Dedifferentiated amniotic fluid mesenchymal stem cell (primary cell): Measurements from ENCODE around the gene SAPCD1.
"Not testable (repeated sequence)": the region's sequence is repeated elsewhere in the genome, so short reads cannot be mapped to it uniquely, and the experiment has no call there.

Experiments used
- DNase-seq: peaks from one replicate; pipeline ENCODE4 v3.0.0-alpha.2; 2016; ENCODE audit errors: extremely low spot score

SAPCD1 gene

DNA sequence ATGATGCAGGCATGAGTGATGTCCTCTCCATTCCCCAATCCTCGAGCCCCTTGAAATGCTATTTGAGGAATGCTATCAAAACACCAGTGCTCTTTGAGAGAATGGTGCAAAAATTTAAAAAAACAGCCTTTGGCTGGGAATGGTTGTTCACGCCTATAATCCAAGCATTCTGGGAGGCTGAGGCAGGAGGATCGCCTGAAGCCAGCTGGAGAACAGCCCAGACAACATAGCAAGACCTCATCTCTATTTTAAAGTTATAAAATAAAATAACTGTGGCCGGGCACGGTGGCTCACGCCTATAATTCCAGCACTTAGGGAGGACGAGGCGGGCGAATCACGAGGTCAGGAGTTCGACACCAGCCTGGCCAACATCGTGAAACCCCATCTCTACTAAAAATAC lies 37.3 kb downstream of the SAPCD1 start:
- no peak for DNase-seq

DNA sequence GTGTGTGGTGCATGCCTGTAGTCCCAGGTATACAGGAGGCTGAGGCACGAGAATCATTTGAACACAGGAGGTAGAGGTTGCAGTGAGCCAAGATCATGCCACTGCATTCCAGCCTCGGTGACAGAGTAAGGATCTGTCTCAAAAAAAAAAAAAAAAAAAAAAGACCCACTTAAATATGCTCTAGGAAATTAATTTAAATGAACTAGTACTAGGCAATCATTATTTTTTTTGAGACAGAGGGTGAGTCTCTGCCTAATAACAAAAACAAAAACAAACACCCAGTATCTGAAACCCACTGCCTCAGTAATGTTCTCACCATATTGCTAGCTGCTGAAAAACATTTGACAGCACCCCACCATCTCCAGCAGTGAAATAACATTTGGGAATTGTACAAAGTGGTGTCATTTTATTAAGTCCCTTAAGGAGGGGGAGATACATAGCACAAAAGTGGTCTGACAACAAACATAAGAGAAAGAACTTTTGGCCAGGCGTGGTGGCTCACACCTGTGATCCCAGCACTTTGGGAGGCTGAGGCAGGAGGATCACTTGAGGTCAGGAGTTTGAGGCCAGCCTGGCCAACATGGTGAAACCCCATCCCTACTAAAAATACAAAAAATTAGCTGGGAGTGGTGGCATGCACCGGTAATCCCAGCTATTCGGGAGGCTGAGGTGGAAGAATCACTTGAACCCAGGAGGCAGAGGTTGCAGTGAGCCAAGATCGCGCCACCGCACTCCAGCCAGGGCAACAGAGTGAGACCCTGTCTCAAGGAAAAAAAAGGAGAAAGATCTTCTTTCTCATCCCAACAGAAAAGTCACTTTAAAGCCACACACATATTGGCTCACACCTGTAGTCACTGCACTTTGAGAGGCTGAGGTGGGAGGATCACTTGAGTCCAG lies 38.8 kb downstream of the SAPCD1 start:
- not testable (repeated sequence) for DNase-seq

DNA sequence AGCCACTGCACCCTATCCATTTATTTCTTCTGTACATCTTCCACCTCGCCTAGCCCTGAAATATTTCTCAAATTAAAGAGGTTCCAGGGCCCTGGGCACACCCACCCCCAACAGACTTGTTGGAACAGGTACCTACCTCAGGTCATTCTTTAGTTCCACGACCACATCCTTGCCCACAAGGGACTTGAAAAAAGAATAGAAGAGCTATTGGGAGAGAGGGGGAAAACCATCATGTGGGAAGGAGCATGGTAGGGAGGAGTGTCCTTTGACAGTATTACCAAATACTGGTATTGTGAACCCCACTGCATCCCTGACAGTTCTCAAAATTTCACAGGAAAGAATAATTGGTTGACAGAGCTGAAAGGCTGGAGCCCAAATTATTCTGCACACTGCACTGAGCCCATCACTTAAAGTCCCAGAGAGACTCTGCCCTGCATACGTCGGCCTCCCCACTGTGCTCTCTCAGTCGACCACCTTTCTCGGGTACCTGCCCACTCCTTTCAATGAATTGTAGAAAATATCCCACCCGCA lies 43.5 kb downstream of the SAPCD1 start:
- no peak for DNase-seq

DNA sequence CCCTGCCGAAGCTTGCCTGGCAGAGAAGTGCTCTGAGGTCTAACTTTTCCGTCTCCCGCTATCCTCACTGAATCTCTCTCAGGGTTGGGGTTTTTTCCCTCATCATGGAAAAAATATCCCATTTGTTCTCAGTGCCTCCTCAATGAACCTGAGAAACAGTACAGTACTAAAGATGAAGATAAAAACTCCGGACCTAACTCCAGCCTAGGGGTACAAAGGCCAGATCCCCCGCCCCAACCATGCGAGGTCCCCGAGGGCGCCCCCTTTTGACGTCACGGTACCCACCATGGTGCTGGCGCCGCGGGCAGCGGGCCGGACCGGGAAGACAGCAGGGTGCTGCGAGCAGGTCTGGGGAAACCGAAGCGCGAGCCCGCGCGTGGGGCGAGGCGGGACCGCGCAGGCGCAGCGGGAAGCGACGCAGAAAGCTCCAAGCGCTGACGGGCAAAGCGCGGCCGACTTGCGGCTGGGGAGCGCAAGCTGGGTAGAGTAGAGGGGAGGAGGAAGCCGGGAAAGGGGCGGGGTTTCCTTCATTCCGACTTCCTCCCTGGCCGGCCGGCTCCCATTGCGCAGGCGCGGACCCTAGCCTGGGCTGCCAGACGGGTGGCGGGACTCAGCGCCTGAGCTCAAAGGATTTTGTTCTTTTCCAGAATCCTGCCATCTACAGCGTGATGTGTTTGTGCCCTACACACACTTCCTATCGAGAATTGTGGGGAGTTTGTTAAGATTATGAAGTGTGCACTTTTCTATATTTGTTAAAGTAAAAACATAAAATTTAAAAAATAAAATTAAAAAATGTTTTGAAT lies 44.2 kb downstream of the SAPCD1 start, which contains the start of gene LSM2:
Gene LSM2, minus strand, starts transcription at position 497 of the 803 bp plus-strand sequence. Its CDS starts 209 bp downstream, at position 288.
- peak; percentile 97 for DNase-seq

DNA sequence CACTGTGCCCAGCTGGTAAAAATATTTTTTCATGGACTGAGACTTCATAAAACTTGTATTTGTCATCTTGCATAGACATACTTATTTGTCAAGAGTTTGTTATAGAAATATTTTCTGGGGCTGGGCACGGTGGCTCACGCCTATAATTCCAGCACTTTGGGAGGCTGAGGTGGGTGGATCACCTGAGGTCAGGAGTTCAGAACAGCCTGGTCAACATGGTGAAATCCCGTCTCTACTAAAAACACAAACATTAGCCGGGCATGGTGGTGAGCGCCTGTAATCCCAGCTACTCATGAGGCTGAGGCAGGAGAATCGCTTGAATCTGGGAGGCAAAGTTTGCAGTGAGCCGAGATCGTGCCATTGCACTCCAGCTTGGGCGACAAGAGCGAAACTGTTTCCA lies 46.1 kb downstream of the SAPCD1 start:
- not testable (repeated sequence) for DNase-seq

DNA sequence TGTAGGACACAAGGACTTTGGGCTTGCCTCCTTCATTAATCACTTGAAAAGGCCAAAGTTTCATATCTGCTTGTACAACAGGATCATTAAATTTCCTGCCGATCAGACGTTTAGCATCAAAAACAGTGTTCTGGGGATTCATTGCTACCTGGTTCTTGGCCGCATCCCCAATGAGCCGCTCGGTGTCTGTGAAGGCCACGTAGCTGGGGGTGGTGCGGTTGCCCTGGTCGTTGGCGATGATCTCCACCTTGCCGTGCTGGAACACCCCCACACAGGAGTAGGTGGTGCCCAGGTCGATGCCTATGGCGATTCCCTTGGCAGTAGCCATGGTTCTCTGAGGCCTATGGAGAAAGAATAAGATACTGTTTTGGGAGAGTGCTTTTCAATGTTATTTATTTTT lies 49.2 kb downstream of the SAPCD1 start:
- no peak for DNase-seq

DNA sequence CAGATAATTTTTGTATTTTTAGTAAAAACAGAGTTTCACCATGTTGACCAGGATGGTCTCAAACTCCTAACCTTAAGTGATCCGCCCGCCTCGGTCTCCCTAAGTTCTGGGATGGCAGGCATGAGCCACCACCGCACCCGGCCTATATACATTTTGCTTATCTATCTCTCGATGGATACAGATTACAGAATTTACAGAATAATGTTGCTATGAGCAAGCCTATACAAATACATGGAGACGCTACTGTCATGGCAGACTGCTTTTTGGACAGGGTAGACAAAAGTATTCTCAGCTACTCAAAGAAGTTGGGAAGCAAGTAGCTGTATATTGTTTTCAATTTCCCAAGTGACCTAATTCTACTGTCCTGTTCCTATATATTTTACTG lies 51.0 kb downstream of the SAPCD1 start:
- no peak for DNase-seq
